Suprapubic skin (tissue), 4 donors: Measurements from ENCODE around the gene CD44. TPM values are rescaled to one million over a fixed set of nuclear protein-coding genes. Genes with fewer than 3 reads are reported as not detected.

Experiments used
- DNase-seq, 2 donors: peaks; one replicate each; pipeline ENCODE4 v3.0.0-alpha.2; 2019; ENCODE audit warnings: low spot score in 2 of 2
- H3K27ac ChIP-seq: fragments of 200-600 bp; sonication (generic); one replicate; pipeline ENCODE4 v1.5.1; 2019
- H3K27me3 ChIP-seq: fragments of 200-600 bp; sonication (generic); one replicate; pipeline ENCODE4 v1.5.1; 2019
- H3K36me3 ChIP-seq: fragments of 200-600 bp; sonication (generic); one replicate; pipeline ENCODE4 v1.5.1; 2019
- H3K4me1 ChIP-seq: fragments of 200-600 bp; sonication (generic); one replicate; pipeline ENCODE4 v1.5.1; 2019
- H3K4me3 ChIP-seq: fragments of 200-600 bp; sonication (generic); one replicate; pipeline ENCODE4 v1.5.1; 2019; ENCODE audit warnings: mild to moderate bottlenecking
- H3K9me3 ChIP-seq: fragments of 200-600 bp; sonication (generic); one replicate; pipeline ENCODE4 v1.5.1; 2019
- CTCF ChIP-seq, 2 donors: fragments of 200-600 bp in 1 of 2; fragments of 450-650 bp in 1 of 2; sonication (generic) in 1 of 2; IDR thresholded peaks; one replicate each; pipeline ENCODE4 v1.5.1; 2016 to 2019; ENCODE audit warnings: antibody characterized with exemption in 2 of 2, mild to moderate bottlenecking in 1 of 2, moderate library complexity in 1 of 2
- EP300 ChIP-seq: sonication (generic); formaldehyde crosslinking; IDR thresholded peaks from one replicate; pipeline ENCODE4 v1.6.1; 2017; ENCODE audit warnings: antibody characterized with exemption
- POLR2A ChIP-seq, 2 donors: fragments of 450-650 bp; IDR thresholded peaks; one replicate each; pipeline ENCODE4 v1.6.1; 2017; ENCODE audit warnings: antibody characterized with exemption in 2 of 2, mild to moderate bottlenecking in 2 of 2, moderate library complexity in 2 of 2
- POLR2AphosphoS5 ChIP-seq, 3 donors: sonication (generic); formaldehyde crosslinking; IDR thresholded peaks; one replicate each; pipeline ENCODE4 v1.6.1; 2017; ENCODE audit warnings: antibody characterized with exemption in 3 of 3
- WGBS: methylation state at CpG from one replicate; pipeline ENCODE4 v1.1.5; 2018; 5-methylcytosine and 5-hydroxymethylcytosine counted together
- total RNA-seq, 4 donors: library from RNA; depleted of rRNA; stranded (reverse); fragments of >200 nt; gene quantifications; one replicate each; pipeline ENCODE4 v1.1.0, GENCODE V29; 2016

Gene CD44
- total RNA-seq, 4 donors from 2014 or later, result 1,361 to 2,207 (median 1,502) TPM

- H3K36me3 ChIP-seq, result no peaks in the 10 kb centered on the region
- DNase-seq, result no peak
- no peaks in the 10 kb centered on the region for H3K27me3 ChIP-seq
- H3K9me3 ChIP-seq, result no peaks in the 10 kb centered on the region
- WGBS, result 96% methylated on average over 1 of the region's 1 CpG
- no peak overlapping the region for H3K27ac ChIP-seq
- peaks cover 33% of the 10 kb centered on the region for H3K4me1 ChIP-seq
- TF ChIP-seq POLR2A (IDR thresholded peaks at IDR 0.05) (no peak), POLR2AphosphoS5 (IDR thresholded peaks at IDR 0.05) (no peak), EP300 (no peak), CTCF (IDR thresholded peaks at IDR 0.05) (no peak)
- H3K4me3 ChIP-seq, result no peak overlapping the region
Measured at GRCh38 chr11:35133656-35134055, 5.3 kb upstream of the CD44 start.

DNA sequence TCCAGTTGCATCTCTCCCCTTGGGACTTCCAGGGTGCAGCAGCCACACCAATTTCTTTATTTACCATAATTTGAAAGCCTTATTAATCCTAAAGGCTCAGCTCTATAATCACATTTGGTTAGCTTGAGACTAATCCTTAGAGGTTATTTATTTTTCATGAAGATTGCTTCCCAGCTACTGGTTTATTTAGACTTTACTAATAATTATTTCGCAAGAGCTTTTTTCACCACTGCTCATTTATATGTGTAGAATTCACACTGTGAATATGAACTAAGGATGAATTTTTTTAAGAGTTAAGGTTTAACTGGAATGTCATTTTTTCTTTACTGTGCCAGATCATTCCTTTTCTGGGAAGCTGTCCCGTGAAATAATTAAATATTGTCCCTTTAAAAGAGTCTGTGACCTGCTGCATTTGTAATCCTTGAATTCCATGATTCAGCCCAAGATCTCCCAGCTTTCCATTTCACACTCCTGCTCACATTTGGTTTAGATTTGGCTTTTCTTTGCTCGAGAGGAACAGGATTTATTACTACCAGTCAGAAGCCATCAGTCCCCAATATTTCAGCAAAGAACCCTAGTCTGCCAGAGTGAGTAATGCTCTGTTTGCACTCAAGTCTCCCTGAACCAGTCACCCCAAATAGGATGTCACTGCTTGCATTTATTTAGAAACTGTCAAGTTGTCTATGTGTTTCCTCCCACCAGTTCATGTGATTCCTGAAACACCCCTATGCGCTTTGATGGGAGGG, 4.4 kb upstream of the CD44 start:
- H3K36me3 ChIP-seq, result no peaks in the 10 kb centered on the region
- TF ChIP-seq EP300, result no peak
- TF ChIP-seq CTCF (IDR thresholded peaks at IDR 0.05), result no peak
- TF ChIP-seq POLR2A (IDR thresholded peaks at IDR 0.05), result no peak
- TF ChIP-seq POLR2AphosphoS5 (IDR thresholded peaks at IDR 0.05), result no peak
- no peak overlapping the region for H3K4me3 ChIP-seq
- peak overlapping the region; percentile 38 for H3K27ac ChIP-seq
- DNase-seq, result no peak
- WGBS, result 55% methylated on average over 4 of the region's 4 CpGs
- no peaks in the 10 kb centered on the region for H3K27me3 ChIP-seq
- H3K4me1 ChIP-seq, result peaks cover 35% of the 10 kb centered on the region
- no peaks in the 10 kb centered on the region for H3K9me3 ChIP-seq

DNA sequence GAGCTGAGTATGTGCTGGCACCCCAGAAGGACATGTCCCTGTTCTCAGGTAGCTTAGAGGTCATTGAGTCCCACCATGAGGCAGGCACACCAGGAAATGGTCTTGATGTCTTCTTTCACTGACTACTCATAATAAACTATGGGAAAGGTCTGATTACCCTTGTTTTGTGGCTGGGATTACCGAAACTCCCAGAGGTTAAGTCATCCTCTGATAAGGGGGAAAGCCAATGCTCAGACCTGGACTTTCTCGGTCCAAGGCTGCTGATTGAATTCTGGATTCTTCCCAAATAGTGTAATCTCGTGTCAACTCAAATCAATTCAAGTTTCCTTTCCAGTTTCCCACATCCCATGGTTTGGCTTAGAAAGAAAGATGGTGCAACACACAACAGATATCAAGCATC, 3.7 kb upstream of the CD44 start:
- DNase-seq, result no peak
- H3K27ac ChIP-seq, result peak overlapping the region; percentile 38
- H3K4me3 ChIP-seq, result no peak overlapping the region
- WGBS, result 56% methylated on average over 3 of the region's 3 CpGs
- H3K9me3 ChIP-seq, result no peaks in the 10 kb centered on the region
- no peaks in the 10 kb centered on the region for H3K36me3 ChIP-seq
- peaks cover 35% of the 10 kb centered on the region for H3K4me1 ChIP-seq
- no peaks in the 10 kb centered on the region for H3K27me3 ChIP-seq
- no peak for TF ChIP-seq EP300
- TF ChIP-seq POLR2AphosphoS5 (IDR thresholded peaks at IDR 0.05), result no peak
- no peak for TF ChIP-seq CTCF (IDR thresholded peaks at IDR 0.05)
- no peak for TF ChIP-seq POLR2A (IDR thresholded peaks at IDR 0.05)

DNA sequence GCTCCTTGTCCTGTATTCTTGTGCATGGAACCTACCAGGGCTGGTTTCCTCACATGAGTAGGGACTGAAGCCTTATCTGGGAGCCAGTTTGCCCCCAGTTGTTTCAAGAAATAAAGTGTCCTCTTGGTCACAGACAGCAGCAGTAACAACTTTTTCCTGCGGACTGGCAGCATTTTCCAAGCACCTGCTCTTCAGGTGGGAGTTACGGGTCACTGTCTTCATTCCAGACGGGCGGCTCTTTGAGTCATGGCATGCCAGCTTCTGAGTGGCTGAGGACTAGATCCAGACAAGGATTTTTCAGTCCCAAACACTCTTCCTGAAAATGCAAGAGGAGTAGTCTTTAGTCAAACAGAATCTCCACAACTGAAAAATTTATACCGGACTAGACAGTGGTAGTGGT, 2.7 kb upstream of the CD44 start:
- Histone ChIP-seq H3K4me1 (peaks cover 45% of the 10 kb centered on the region), H3K9me3 (no peaks in the 10 kb centered on the region), H3K27me3 (no peaks in the 10 kb centered on the region), H3K36me3 (no peaks in the 10 kb centered on the region), H3K4me3 (no peak overlapping the region), H3K27ac (no peak overlapping the region)
- 97% methylated on average over 3 of the region's 5 CpGs for WGBS
- TF ChIP-seq POLR2A (IDR thresholded peaks at IDR 0.05) (no peak), POLR2AphosphoS5 (IDR thresholded peaks at IDR 0.05) (no peak), EP300 (no peak), CTCF (IDR thresholded peaks at IDR 0.05) (no peak)
- no peak for DNase-seq

- no peaks in the 10 kb centered on the region for H3K36me3 ChIP-seq
- no peaks in the 10 kb centered on the region for H3K9me3 ChIP-seq
- peak overlapping the region; percentile 99 for H3K27ac ChIP-seq
- 52% methylated on average over 1 of the region's 1 CpG for WGBS
- H3K4me1 ChIP-seq, result peaks cover 55% of the 10 kb centered on the region
- H3K27me3 ChIP-seq, result no peaks in the 10 kb centered on the region
- H3K4me3 ChIP-seq, result peak overlapping the region; percentile 93
- no peak for DNase-seq
- TF ChIP-seq EP300 (no peak), POLR2A (IDR thresholded peaks at IDR 0.05) (no peak), CTCF (IDR thresholded peaks at IDR 0.05) (no peak), POLR2AphosphoS5 (IDR thresholded peaks at IDR 0.05) (no peak)
Measured at GRCh38 chr11:35138058-35138457, 913 bp upstream of the CD44 start.
